AG04450 (cell line): ENCODE measurements around the gene TMEM11. TPM values are rescaled to one million over a fixed set of nuclear protein-coding genes. Genes with fewer than 3 reads are reported as not detected.

Experiments used
- CTCF ChIA-PET: fragments of 300-600, 350-600 bp; formaldehyde crosslinking; extraction: SDS; loops from one replicate; lab custom pipeline; 2022; ENCODE audit warnings: antibody characterized with exemption, inconsistent platforms; lab: Charles Lee
- POLR2A ChIA-PET: fragments of 350-600 bp; formaldehyde crosslinking; extraction: SDS; loops from one replicate; lab custom pipeline; 2021; ENCODE audit warnings: antibody characterized with exemption, inconsistent platforms; lab: Yijun Ruan, JAX
- DNase-seq: peaks from one replicate; pipeline ENCODE4 v3.0.0-alpha.2; 2011; ENCODE audit warnings: low read depth, low spot score
- H3K27ac ChIP-seq: one replicate; pipeline ENCODE4 v1.5.1; 2012; ENCODE audit warnings: low read depth, low read length, control low read depth
- H3K27me3 ChIP-seq: one replicate; pipeline ENCODE4 v1.6.0; 2012; ENCODE audit warnings: low read length; ENCODE audit not compliant: control insufficient read depth, insufficient read depth
- H3K4me3 ChIP-seq: 2 replicates; pipeline ENCODE4 v1.5.1; 2011; ENCODE audit warnings: mild to moderate bottlenecking, low read depth, low read length, control low read depth
- H3K9me3 ChIP-seq: 2 replicates; pipeline ENCODE4 v1.5.1; 2012; ENCODE audit warnings: low read length; ENCODE audit not compliant: control insufficient read depth, insufficient read depth
- CTCF ChIP-seq: IDR thresholded peaks from 2 replicates; pipeline ENCODE4 v1.5.1; 2011; ENCODE audit warnings: low read depth, low read length, control low read depth, inconsistent platforms
- polyA plus RNA-seq: library from polyadenylated mRNA; depleted of rRNA; stranded (reverse); fragments of >200 nt; gene quantifications from 2 replicates; pipeline ENCODE4 v1.2.3, GENCODE V29; 2011

The TMEM11 gene
- polyA plus RNA-seq, 1 experiment, result 27.5 TPM

GRCh38 chr17:21174713-21175112 lies 39.2 kb downstream of the TMEM11 start:
- H3K27ac ChIP-seq, result no peak overlapping the region
- no peaks in the 10 kb centered on the region for H3K27me3 ChIP-seq
- CTCF ChIA-PET, result interaction anchor here (1.2 kb wide), 1 partner anchor 45 kb away, joined by 3 read pairs; no protein-coding TSS in a partner anchor
- POLR2A ChIA-PET, result no interaction called here
- H3K9me3 ChIP-seq, result no peaks in the 10 kb centered on the region
- TF ChIP-seq CTCF, result no peak
- no peak for DNase-seq
- no peak overlapping the region for H3K4me3 ChIP-seq

GRCh38 chr17:21174186-21174585 lies 39.8 kb downstream of the TMEM11 start:
- POLR2A ChIA-PET, result no interaction called here
- CTCF ChIA-PET, result interaction anchor here (1.2 kb wide), 1 partner anchor 45 kb away, joined by 3 read pairs; no protein-coding TSS in a partner anchor
- no peak overlapping the region for H3K27ac ChIP-seq
- no peaks in the 10 kb centered on the region; the same call in 1 of the 2 replicates for H3K9me3 ChIP-seq
- no peak for DNase-seq
- no peak overlapping the region for H3K4me3 ChIP-seq
- TF ChIP-seq CTCF, result no peak
- no peaks in the 10 kb centered on the region for H3K27me3 ChIP-seq

- Histone ChIP-seq H3K27me3 (no peaks in the 10 kb centered on the region), H3K4me3 (no peak overlapping the region), H3K27ac (no peak overlapping the region), H3K9me3 (no peaks in the 10 kb centered on the region; the same call in 1 of the 2 replicates)
- no peak for TF ChIP-seq CTCF
- ChIA-PET CTCF (interaction anchor here (1.2 to 1.4 kb wide), 2 partner anchors 10 to 44 kb away, joined by 3 to 4 read pairs; no protein-coding TSS in a partner anchor), POLR2A (no interaction called here)
- no peak for DNase-seq
Observed at GRCh38 chr17:21173543-21173942, 40.4 kb downstream of the TMEM11 start.

- no peaks in the 10 kb centered on the region for H3K27me3 ChIP-seq
- ChIA-PET CTCF (interaction anchor here (1.2 to 1.4 kb wide), 2 partner anchors 9 to 54 kb away, joined by 3 to 4 read pairs; no protein-coding TSS in a partner anchor), POLR2A (no interaction called here)
- no peaks in the 10 kb centered on the region; the same call in 1 of the 2 replicates for H3K9me3 ChIP-seq
- H3K27ac ChIP-seq, result no peak overlapping the region
- no peak for TF ChIP-seq CTCF
- no peak for DNase-seq
- no peak overlapping the region for H3K4me3 ChIP-seq
Observed at GRCh38 chr17:21172846-21173245, 41.1 kb downstream of the TMEM11 start.

GRCh38 chr17:21171970-21172510 lies 41.9 kb downstream of the TMEM11 start:
- POLR2A ChIA-PET, result no interaction called here
- Histone ChIP-seq H3K27me3 (no peaks in the 10 kb centered on the region), H3K9me3 (no peaks in the 10 kb centered on the region; the same call in 1 of the 2 replicates), H3K27ac (no peak overlapping the region), H3K4me3 (no peak overlapping the region)
- DNase-seq, result no peak
- CTCF ChIA-PET, result interaction anchor here (1.2 kb wide), 1 partner anchor 53 kb away, joined by 3 read pairs; no protein-coding TSS in a partner anchor
- no peak for TF ChIP-seq CTCF
